GM10266 (cell line): ENCODE data around the gene ASB13.

Experiments used
- DNase-seq: peaks from one replicate; pipeline ENCODE4 v3.0.0; 2012; ENCODE audit errors: extremely low spot score
- CTCF ChIP-seq: IDR thresholded peaks from 2 replicates; pipeline ENCODE4 v1.5.1; 2012; ENCODE audit warnings: mild to moderate bottlenecking, low read depth; ENCODE audit not compliant: control insufficient read depth, insufficient read depth; ENCODE audit errors: missing control alignments

ASB13 gene

GRCh38 chr10:5694573-5694972 lies 28.2 kb upstream of the ASB13 start:
- no peak for TF ChIP-seq CTCF

GRCh38 chr10:5692461-5693358 lies 26.3 kb upstream of the ASB13 start:
- peak; percentile 68 for DNase-seq
- TF ChIP-seq CTCF: no peak

More at GRCh38 chr10:5694573-5694972, 28.2 kb upstream of the ASB13 start:
- DNase-seq: no peak

DNA sequence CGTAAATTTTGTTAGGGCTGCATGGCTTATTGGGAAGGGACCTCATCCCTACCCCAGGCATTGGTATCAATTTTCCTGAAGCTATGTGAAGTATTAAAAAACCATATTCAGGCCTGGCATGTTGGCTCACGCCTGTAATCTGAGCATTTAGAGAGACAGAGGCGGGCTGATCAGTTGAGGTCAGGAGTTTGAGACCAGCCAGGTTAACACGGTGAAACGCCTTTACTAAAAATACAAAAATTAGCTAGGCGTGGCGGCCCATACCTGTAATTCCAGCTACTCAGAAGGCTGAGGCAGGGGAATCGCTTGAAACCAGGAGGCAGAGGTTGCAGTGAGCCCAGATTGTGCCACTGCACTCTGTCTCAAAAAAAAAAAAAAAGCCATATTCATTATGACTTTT lies 25.4 kb upstream of the ASB13 start:
- TF ChIP-seq CTCF: no peak
- no peak for DNase-seq

DNA sequence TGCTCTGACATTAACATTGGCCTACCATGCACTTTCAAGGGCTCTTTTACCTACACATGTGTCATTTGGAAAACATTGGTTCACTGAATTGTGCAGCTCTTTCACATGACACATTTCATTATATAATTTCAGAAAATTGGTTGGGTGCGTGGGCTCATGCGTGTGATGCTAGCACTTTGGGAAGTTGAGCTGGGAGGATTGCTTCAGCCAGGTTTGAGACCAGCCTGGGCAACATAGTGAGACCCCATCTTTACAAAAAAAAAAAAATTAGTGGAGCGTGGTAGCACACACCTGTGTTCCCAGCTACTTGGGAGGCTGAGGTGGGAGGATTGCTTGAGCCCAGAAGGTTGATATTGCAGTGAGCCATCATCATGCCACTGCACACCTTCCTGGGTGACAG lies 22.2 kb upstream of the ASB13 start:
- no peak for TF ChIP-seq CTCF
- DNase-seq: no peak

DNA sequence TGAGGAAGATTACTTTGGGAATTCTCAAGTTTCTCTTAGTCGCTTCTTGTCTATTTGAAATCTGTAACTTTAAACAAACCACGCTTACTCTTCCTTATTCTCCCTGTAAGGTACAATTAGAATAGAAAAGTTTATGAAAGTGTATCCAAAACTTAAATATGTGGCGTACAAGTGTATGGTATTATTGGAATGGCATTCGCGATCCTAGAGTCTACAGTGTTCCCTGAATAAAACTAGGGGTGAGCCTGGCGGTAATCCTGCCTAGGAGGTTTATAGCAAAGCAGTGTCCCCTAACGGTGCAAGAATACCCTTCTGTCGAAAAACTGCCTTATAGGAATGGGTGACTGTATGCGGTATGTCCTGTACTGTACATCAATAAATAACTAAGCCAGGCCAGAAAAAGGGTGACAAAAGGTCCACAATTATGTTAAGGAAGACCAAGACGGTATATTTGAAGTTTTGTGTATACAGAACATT lies 19.4 kb upstream of the ASB13 start:
- no peak for DNase-seq

DNA sequence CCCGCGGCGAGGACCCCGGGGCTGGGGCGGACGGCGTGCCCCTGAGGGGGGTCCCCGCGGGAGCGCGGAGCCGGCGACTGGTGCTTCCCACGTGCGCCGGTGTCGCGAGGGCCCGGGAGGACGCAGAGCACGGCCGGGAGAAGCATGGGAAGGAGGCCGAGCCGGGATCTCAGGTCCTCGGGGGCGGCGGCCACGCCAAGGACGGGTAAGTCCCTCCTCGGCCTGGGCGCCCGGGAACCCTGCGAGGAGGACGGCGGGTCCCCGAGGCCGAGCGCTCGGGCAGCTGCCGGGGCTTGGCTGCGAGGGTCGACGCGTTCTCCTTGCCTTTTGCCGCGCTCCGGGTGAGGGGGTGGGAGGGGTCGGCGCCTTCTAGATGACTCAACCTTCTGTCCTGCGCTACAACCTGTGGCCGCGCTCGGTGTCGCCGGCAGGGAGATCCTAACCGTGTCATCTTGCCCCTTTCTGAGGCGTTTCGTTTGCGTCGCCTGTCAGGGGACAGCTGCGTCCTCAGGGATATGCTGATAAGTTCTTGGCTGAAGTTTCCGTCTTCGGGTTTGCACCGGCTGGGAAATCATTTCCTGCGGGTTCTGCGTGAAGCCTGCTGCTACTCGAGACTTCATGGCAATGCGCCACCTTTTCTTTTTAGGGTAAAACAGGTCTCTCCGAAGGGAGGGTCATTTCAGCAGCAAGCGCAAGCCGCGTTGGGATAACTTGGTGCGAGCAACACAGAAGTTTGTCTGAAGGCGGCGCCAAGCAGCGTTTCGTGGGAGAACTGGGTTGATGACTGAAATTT lies 18.8 kb upstream of the ASB13 start:
- TF ChIP-seq CTCF: peak; percentile 71
- peak; percentile 62 for DNase-seq

More for the DNA sequence above, 19.4 kb upstream of the ASB13 start:
- TF ChIP-seq CTCF: no peak
